Activated T-cell treated with anti-CD3 and anti-CD28 coated beads, Interleukin-2, amount 50 U/mL, for 1 hour (primary cell): Measurements from ENCODE around the gene TOR1A.
"Not testable (repeated sequence)": the region's sequence is repeated elsewhere in the genome, so short reads cannot be mapped to it uniquely, and the experiment has no call there.

Source experiments
- DNase-seq: peaks from one replicate; pipeline ENCODE4 v3.0.0-alpha.2; 2020

The TOR1A gene

DNA sequence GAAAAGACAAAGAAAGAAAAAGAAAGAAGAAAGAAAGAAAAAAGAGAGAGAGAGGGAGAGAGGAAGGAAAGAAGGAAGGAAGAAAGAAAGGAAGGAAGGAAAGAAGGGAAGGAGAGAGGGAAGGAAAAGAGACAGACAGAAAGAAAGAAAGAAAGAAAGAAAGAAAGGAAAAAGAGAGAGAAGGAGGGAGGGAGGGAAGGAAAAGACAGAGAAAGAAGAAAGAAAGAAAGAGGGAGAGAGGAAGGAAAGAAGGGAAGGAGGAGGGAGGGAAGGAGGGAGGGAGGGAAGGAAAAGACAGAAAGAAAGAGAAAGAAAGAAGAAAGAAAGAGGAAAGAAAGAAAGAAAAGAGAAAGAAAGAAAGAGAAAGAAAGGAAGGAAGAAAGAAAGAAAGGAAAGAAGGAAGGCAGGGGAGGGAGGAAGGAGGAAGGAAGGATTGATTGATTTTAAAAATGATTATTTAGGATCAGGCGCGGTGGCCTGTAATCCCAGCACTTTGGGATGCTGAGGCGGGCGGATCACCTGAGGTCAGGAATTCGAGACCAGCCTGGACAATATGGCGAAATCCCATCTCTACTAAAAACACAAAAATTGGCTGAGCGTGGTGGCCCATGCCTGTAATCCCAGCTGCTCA, 44.3 kb downstream of the TOR1A start:
- DNase-seq, result no peak

DNA sequence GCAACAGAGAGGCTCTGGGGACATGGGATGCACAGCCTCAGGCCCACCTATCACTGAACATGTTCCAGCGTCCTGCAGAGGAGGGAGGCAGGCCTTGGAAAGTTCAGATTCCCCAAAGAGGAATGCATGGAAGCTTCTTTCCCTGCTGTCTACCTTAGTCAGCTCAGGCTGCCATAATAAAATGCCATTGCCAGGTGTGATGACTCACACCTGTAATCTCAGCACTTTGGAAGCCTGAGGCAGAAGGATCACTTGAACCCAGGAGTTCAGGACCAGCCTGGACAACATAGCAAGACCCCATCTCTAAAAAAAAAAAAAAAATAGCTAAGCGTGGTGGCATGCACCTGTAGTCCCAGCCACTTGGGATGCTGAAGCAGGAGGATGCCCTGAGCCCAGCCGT, 45.5 kb downstream of the TOR1A start:
- no peak for DNase-seq

DNA sequence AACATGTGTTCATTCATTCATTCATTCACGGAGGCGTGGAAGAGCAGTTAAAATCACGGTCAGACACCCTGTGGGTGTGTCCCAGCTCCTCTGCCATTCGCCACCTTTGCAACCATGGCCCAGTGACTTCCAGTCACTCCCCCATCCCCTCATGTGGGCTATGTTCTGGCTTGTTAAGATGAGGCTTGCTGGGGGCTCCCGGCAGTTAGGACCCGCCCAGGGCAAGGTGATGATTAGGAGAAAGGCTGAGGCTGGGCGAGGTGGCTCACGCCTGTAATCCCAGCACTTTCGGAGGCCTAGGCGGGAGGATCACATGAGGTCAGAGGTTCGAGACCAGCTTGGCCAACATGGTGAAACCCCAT, 46.2 kb downstream of the TOR1A start:
- no peak for DNase-seq

DNA sequence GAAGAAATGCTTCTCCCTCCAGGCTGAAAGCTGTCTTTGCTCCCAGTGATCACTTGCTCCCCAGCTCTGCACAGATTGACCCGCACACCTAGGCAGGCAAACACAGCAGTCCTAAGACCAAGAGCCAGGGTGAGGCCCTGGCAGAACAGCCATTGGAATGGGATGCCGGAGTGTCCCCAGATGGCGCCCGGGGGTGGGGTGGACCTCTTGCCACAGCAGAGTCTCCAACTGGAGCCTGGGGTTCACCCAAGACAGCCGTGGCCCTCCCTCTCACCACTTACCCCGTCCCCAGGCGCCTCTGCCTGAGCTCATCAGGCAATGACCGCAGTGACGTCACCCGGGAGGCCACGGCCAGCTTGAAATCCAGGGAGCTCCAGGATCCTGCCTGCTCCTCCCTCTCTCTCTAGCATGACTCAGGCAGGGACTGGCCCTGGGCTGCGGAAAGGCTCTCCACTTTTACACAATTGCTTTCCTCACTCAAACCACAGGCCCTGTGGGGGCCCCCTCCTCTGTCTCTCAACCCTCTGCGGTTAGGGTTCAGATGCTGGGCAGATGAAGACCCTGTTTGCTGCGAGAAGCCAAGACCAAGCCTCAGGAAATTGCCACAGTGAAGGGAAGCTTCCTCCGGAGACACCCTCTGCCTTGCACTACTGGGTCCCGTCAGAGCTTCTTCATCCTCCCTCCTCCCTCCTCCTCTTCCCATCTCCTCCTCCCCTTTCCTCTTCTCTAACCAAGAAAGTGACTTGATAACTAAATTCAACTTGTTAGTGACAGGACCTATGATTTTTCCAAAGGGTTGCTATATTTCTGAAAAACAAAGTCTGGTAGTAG, 46.8 kb downstream of the TOR1A start:
- DNase-seq, result peak; percentile 35

DNA sequence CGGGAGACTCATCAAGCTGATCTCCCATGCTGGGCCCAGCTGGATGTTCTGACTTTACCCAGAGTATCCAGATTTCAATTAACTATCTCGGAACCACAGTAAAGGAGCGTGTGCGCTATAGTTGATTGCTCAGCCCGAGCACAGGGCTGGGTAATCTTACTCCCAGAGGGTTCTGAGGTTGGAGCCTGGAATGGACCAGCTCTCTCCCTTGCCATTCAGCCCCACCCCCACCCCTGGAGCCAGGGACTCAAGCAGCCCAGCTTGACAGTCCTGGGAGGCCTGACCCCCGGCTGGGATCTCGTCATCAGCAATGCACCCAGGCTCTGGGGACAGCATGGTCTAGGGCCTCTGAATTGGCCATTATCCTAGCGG, 47.4 kb downstream of the TOR1A start:
- DNase-seq, result no peak

DNA sequence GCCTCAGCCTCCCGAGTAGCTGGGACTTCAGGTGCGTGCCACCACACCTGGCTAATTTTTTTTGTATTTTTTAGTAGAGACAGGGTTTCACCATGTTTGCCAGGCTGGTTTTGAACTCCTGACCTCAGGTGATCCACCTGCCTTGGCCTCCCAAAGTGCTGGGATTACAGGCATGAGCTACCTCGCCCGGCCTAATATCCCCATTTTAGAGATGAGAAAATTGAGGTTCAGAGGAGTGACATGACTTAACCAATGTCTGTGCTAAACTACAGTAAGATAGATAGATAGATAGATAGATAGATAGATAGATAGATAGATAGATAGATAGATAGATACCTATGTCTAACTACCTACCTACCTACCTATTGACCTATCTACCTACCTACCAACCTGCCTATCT, 47.8 kb downstream of the TOR1A start:
- DNase-seq, result not testable (repeated sequence)

DNA sequence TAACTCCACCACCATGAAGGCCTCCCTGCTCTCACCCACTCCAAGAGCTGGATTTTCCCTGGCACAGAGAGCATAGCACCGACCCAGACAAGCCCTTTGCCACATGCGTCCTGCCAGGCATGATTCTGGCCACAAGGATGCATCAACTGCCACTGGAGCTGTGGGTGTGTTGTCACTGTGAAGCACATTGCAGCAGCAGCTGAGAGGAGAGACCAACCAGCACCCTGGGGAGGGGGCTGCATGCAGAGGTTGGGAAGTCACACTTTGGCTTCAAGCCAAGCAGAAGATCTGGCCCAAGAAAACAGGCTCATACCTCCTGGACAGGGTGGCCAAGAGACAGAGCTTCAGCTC, 48.5 kb downstream of the TOR1A start:
- DNase-seq, result no peak

DNA sequence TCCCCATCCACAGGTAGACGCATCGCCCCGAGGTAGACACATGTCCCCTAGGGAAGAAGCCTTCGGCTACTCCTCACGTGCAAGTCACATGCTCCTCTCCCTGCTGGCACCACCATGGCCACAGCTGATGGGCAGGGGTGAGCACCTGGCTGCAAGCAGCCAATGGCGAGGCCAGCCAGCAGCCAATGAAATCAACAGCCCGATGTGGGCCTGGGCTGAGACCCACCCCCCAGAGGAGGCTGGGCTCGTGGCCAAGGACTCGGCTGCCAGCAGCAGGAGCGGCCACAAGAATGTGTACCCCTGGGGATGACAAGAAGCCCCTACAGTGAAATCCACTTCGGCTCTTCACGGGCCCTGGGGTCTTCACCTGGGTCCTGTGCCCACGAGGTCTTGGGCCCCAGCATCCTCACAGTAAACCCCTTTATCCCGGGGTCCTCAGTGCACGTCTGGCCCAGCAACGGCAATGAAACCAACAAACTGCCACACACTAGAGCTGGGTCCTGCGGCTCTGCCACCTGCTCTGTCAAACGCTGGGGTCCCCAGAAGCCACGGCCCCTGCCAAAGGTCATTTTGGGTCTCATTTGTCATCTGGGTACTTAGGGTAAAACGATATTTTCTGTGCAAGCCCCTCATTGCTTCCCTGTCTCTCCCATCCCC, 49.0 kb downstream of the TOR1A start:
- DNase-seq, result no peak

DNA sequence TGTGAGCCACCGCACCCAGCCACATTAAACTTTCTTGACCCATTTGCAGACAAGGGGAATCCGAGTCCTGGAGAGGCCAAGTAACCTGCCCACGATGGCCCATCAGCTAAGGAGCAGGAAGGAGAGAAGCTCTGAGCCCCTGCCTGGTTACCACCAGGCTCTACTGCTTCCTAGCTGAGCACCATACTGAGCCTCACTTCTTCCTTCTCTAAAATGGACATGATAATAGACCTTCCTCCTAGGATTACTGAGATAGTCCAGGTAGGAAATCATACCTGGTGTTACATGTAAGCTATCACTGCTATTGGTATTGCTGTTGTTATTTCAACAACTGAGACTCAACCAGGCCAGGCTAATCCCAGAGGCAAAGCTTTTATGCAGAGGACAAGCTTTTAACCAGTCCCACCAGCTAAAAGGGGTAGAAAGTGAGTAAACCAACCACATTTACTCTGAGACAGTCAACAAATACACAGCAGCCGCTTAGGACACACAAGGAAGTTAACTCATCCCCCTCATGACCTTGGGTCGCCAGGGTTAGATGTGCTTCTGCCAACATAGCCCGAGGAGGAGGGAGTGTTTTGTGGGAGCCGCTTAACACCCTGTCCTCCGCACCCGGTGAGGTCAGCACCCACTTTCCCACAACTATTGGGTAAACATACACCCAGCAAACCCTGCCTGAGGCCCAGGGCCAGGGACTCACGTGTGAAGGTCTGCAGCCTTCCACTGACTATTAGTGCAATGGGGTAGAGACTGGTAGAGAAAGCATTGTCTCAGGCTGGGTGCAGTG, 50.5 kb downstream of the TOR1A start:
- DNase-seq, result no peak

DNA sequence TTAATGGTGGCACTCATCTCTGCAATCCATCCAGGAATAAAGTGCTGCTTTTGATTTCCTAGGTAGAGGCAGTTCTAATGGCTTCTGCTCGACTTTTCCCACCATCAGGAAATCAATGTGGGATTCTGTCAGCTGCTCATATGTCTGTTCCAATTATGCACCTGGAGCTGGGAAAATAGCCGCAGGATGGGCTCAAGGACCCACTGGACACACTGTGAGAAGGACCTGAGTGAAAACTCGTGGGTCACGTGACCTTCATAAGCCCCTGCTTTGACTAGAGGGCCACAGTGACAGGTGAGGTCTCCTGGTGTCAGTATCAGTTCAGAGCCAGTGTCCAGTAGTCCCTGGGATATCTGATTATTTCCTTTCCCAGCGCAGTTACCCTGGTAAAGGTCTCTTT, 53.2 kb downstream of the TOR1A start:
- DNase-seq, result no peak

DNA sequence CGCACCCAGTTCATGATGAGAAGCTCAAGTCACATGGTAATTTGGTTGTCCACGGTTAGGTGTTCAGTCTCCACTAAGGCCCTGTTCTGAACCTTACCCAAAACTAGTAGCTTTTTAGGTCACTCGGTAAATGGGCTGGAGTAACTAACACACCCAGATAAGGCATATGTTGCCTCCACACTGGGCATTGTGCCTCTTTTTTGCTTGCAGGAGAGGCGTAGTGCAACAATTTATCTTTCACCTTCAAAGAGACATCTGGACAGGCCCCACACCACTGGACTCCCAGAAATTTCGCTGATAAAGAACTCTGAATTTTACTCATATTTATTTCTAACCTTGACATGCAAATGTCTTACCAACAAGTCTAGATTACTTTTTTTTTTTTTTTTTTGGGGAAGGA, 54.3 kb downstream of the TOR1A start:
- no peak for DNase-seq

DNA sequence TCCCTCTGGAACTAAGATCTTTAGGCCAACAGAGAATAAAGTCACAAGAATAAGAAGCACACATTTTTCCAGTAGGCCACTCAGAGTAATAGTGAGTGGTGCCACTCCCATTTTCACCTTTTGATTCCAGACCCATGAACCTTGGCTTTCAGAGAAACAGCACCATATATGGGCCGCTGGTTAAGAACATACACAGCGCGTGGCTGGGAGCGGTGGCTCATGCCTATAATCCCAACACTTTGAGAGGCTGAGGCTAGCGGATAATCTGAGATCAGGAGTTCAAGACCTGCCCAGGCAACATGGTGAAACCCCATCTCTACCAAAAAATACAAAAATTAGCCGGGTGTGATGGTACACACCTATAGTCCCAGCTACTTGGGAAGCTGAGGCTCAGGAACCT, 55.5 kb downstream of the TOR1A start:
- DNase-seq, result no peak

DNA sequence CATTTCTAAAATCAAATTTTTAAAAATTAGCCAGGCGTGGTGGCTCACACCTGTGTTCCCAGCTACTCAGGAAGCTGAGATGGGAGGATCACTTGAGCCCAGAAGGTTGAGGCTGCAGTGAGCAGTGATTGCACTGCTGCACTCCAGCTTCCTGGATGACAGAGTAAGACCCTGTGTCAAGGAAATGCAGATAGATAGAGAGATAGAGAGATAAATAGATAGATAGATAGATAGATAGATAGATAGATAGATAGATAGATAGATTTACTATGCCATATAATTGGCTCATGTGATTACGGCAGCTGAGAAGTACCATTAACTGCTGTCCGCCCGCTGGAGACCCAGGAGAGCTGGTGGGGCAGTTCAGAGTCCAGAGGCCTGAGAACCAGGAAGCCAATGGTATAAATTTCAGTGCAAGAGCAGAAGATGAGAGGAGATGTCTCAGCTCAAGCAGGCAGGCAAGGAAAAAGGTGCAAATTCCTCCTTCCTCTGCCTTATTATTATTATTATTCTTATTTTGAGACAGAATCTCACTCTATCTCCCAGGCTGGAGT, 58.1 kb downstream of the TOR1A start:
- no peak for DNase-seq

DNA sequence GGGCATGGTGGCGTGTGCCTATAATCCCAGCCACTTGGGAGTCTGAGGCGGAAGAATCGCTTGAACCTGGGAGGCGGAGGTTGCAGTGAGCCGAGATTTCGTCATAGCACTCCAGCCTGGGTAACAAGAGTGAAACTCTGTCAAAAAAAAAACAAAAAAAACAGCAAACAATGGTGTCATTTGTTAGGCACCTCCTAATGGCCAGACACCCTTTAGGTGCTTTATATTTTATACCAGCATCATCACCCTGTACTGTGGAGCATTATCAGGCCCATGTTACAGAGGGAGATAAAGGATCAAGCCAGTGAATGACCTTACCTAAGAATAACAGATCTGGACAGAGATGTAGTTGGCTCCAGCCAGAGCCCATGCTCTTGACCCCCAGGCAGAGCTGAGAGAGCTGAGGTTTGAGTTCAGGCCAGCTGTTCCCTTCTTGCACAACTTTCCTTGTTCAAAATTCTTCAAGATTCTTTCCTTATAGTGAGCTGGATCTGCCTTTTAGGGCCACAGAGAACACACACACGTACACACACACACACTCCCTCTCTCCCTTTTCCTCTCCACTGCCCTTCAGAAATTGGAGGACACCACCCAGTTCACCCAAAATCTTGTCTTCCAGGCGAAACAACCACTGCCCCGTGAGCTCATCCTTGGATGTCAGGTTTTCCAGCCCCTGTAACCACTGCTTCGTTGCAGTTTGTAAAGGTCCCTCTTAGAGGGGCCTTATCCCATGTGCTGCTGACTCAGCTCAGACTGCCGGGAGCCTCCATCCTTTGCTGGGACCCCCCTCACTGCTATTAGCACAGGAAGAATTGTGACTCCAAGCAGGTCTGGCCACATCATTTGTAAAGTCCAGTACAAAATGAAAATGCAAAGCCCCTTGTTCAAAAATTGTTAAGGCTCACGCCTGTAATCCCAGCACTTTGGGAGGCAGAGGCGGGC, 60.7 kb downstream of the TOR1A start:
- DNase-seq, result no peak
